ENCODE data around the gene PCK2.

DNA sequence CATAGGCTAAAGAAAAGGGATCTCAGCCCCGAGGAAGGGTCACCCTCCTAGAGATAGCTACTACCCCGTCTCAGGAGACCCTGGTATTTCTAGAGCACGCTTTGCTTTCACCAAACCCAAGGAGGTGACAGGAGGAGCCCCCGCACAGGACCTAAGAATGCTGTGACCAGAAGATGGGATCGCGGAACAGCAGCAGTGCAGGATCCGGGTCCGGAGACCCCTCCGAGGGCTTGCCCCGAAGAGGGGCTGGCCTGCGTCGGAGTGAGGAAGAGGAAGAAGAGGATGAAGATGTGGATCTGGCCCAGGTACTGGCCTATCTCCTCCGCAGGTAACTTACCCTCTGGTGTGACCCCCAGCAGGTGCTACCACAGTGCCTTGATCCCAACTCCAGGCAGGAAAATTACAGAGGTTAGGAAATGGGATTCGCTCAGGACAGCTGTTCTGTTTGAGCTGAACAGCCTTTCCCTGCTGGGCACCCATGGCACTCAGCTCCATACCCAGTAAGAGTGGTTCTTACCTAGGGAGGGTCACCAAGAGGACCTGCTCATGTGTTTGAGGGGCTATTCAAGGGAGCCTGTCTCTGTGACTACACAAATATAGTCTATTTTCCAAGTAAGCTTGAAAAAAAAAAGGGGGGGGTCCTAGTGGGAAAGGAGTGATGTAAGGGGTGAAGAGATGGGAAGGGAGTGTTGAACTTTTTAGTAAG, 21.5 kb downstream of the PCK2 start:
- TF ChIP-seq REST (tag by site-specific recombination; IDR thresholded peaks at IDR 0.05) (no peak), CTCF (tag by site-specific recombination; IDR thresholded peaks at IDR 0.05) (no peak), ZNF529 (tag by site-specific recombination; IDR thresholded peaks at IDR 0.05; ENCODE audit: insufficient replicate concordance) (no peak), ZNF10 (tag by site-specific recombination; IDR thresholded peaks at IDR 0.05) (no peak), ZNF26 (tag by site-specific recombination; IDR thresholded peaks at IDR 0.05) (no peak)
- TF ChIP-seq, protein P1, sequence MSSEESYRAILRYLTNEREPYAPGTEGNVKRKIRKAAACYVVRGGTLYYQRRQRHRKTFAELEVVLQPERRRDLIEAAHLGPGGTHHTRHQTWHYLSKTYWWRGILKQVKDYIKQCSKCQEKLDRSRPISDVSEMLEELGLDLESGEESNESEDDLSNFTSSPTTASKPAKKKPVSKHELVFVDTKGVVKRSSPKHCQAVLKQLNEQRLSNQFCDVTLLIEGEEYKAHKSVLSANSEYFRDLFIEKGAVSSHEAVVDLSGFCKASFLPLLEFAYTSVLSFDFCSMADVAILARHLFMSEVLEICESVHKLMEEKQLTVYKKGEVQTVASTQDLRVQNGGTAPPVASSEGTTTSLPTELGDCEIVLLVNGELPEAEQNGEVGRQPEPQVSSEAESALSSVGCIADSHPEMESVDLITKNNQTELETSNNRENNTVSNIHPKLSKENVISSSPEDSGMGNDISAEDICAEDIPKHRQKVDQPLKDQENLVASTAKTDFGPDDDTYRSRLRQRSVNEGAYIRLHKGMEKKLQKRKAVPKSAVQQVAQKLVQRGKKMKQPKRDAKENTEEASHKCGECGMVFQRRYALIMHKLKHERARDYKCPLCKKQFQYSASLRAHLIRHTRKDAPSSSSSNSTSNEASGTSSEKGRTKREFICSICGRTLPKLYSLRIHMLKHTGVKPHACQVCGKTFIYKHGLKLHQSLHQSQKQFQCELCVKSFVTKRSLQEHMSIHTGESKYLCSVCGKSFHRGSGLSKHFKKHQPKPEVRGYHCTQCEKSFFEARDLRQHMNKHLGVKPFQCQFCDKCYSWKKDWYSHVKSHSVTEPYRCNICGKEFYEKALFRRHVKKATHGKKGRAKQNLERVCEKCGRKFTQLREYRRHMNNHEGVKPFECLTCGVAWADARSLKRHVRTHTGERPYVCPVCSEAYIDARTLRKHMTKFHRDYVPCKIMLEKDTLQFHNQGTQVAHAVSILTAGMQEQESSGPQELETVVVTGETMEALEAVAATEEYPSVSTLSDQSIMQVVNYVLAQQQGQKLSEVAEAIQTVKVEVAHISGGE (tag by site-specific recombination; conservative IDR thresholded peaks at IDR 0.05; ENCODE audit: low read depth) = no peak

All from HEK293 (cell line).